Choroid plexus epithelial cell (primary cell): ENCODE results near the gene ZNF836.
A peak's percentile ranks its signal among the peaks of the same experiment; 100 is the strongest.

Experiments
- DNase-seq: peaks from one replicate; pipeline ENCODE4 v3.0.0-alpha.2; 2010; ENCODE audit warnings: low read depth
- H3K4me3 ChIP-seq: 2 replicates; pipeline ENCODE4 v1.5.1; 2011; ENCODE audit warnings: low read depth, mild to moderate bottlenecking, control low read depth, low read length, moderate library complexity
- CTCF ChIP-seq: conservative IDR thresholded peaks from 2 replicates; pipeline ENCODE4 v1.5.1; 2011; ENCODE audit warnings: low read depth, mild to moderate bottlenecking, control low read depth, inconsistent platforms, low read length, moderate library complexity

ZNF836 gene

DNA sequence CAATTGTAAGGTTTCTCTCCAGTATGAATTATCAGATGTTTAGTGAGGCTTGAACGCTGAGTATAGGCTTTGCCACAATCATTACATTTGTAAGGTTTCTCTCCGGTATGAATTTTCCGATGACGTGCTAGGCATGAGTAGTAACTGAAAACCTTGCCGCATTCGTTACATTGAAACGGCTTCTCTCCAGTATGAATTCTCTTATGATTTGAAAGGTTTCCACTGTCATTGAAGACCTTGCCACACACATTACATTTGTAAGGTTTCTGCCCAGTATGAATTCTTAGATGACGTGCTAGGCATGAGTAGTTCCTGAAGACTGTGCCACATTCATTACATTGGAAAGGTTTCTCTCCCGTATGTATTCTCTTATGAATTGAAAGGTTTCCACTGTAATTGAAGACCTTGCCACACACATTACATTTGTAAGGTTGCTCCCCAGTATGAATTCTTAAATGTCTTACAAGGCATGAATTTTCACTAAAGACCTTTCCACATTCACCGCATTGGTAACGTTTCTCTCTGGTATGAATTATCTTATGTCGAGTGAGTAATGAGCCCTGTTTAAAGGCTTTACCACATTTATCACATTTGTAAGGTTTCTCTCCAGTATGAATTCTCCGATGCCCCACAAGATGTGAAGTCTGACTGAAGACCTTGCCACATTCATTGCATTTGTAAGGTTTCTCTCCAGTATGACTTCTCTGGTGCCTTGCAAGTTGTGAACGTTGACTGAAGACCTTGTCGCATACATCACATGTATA is 15.6 kb downstream of the ZNF836 start:
- H3K4me3 ChIP-seq: no peak overlapping the region
- no peak for TF ChIP-seq CTCF
- no peak for DNase-seq

- no peak for DNase-seq
- H3K4me3 ChIP-seq: no peak overlapping the region
- no peak for TF ChIP-seq CTCF
Observed at GRCh38 chr19:52148256-52148655, 23.2 kb downstream of the ZNF836 start.

DNA sequence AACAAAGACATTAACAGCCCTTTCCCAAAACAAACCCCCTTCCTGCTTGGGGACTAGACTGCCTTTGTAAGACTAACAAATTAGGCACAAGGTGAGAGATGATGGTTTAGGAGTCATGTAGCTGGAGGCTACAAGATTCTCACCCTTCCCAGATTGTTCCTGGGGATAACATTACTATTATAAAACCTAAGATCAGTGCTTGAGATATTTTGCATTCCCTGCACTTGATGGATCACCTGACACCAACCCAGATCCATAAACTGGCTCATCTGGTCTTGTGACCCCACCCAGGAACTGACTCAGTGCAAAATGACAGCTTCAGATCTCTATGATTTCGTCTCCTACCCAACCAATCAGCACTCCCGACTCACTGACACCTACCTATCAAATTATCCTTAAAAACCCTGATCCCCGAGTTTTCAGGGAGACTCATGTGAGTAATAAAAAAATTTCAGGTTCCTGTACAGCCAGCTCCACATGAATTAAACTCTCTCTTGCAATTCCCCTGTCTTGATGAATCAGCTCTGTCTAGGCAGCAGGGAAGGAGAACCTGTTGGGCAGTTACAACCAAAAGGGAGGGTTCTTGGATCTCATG is 29.3 kb downstream of the ZNF836 start:
- H3K4me3 ChIP-seq: no peak overlapping the region
- DNase-seq: no peak
- TF ChIP-seq CTCF: no peak

GRCh38 chr19:52141203-52141602 is 30.2 kb downstream of the ZNF836 start:
- H3K4me3 ChIP-seq: no peak overlapping the region
- DNase-seq: no peak
- no peak for TF ChIP-seq CTCF

DNA sequence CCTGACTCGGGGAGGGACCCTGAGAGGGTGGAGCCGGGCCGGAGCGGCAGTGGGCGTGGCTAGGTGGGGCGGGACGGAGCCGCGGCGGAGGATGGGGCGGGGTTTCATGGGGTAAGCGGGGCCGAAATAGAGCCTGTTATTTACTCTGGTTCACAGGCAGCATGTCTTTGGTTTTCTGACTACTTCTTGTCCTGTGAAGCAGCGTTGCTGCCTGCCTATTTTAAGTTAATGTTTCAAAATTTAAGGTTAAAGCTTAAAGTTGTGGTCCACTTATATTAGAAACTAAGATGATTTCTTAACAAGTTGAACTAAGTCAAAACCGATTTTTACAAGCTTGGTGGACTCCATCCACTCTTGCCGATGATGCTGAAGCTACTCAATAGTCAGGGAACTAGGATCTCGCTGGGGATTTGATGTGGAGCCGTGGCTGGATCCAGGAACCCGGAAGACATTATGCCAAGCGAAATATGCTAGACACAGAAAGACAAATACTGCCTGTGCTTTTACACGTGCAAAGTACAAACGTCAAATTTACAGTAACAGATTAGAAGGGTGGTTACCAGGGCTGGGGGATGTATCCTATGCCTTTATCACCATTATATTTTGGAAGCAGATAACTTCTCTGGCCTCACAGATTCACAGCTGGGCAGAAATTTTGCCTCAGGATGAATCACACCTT is 31.2 kb downstream of the ZNF836 start:
- H3K4me3 ChIP-seq: peak overlapping the region; percentile 39
- no peak for TF ChIP-seq CTCF
- DNase-seq: no peak

DNA sequence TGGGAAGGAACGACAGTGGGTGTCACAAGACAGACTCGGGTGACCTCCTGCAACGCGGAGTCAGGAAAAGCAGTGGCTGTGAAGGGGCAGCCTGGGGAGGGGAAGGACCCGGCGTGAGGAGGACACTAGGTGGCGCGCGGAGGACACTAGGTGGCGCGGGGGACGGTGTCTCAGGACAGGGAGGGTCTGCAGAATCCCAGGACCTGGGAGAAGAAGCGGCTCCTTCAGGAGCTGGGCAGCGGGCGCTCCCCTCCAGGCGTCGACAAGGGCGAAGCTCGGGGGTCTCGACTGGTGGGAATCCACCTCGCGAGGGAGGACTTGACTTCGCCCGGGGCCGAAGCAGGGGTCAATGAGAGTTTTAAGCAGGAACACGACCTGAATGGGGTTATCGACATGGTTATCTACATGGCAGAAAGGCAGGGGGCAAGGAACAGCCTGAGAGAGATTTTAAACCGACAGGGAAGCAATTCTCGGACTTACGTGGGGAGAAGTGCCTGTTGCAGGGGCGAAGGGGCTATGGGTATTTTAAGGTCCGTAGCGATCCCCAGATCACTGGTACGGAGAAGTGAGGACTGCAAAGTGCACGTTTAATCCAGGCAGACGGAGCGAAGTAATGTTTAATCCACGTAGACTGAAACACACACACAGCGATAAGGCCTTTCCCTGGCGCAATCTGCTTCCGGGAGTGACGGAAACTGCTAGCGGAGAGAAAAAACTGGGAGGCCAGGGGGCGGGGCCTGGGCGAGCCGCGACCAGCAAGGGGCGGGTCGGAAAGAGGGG is 32.0 kb downstream of the ZNF836 start, which contains the start of gene ZNF616:
Gene ZNF616, minus strand, starts transcription at position 687 of the 780 bp plus-strand sequence. CDS start 9,426 bp downstream, outside the sequence.
- TF ChIP-seq CTCF: peak; percentile 74
- DNase-seq: peak; percentile 96
- H3K4me3 ChIP-seq: peak within 1 kb of the TSS; percentile 86
